Stimulated activated CD4-positive, alpha-beta T cell treated with anti-CD3 and anti-CD28 coated beads, TNF-alpha, amount 100 ng/mL, for 4 hours (primary cell): ENCODE results near the gene GLO1.
"Not testable (repeated sequence)": the region's sequence is repeated elsewhere in the genome, so short reads cannot be mapped to it uniquely, and the experiment has no call there.

Experiments
- DNase-seq, 3 experiments: peaks; one replicate each; pipeline ENCODE4 v3.0.0-alpha.2; 2020; ENCODE audit warnings: low read depth in 3 of 3

The GLO1 gene

GRCh38 chr6:38705924-38706323 is 3.0 kb upstream of the GLO1 start:
- DNase-seq, result no peak

- DNase-seq, result no peak
Observed at GRCh38 chr6:38703949-38704590, 1.1 kb upstream of the GLO1 start.

- DNase-seq, result no peak
Observed at GRCh38 chr6:38701551-38701950, 1.4 kb downstream of the GLO1 start.

GRCh38 chr6:38699702-38700101 is 3.2 kb downstream of the GLO1 start:
- not testable (repeated sequence) for DNase-seq

GRCh38 chr6:38697846-38698245 is 5.1 kb downstream of the GLO1 start:
- no peak for DNase-seq

GRCh38 chr6:38696345-38696744 is 6.6 kb downstream of the GLO1 start:
- DNase-seq, result no peak

- DNase-seq, result no peak
Observed at GRCh38 chr6:38695933-38696332, 7.0 kb downstream of the GLO1 start.

GRCh38 chr6:38695227-38695900 is 7.6 kb downstream of the GLO1 start:
- DNase-seq, result no peak

- no peak for DNase-seq
Observed at GRCh38 chr6:38688579-38689087, 14.3 kb downstream of the GLO1 start.

GRCh38 chr6:38687549-38687948 is 15.4 kb downstream of the GLO1 start:
- DNase-seq, result no peak

- no peak for DNase-seq
Observed at GRCh38 chr6:38687043-38687353, 15.9 kb downstream of the GLO1 start.

- DNase-seq, result no peak
Observed at GRCh38 chr6:38686270-38687042, 16.5 kb downstream of the GLO1 start.

- DNase-seq, result no peak
Observed at GRCh38 chr6:38684904-38685303, 18.0 kb downstream of the GLO1 start.

- no peak for DNase-seq
Observed at GRCh38 chr6:38684237-38684636, 18.7 kb downstream of the GLO1 start.

- DNase-seq, result no peak
Observed at GRCh38 chr6:38681850-38682249, 21.1 kb downstream of the GLO1 start.

GRCh38 chr6:38679668-38680067 is 23.3 kb downstream of the GLO1 start:
- no peak for DNase-seq

GRCh38 chr6:38678178-38678760 is 24.7 kb downstream of the GLO1 start:
- DNase-seq, result no peak

GRCh38 chr6:38676974-38677544 is 25.9 kb downstream of the GLO1 start:
- DNase-seq, result no peak

- no peak for DNase-seq
Observed at GRCh38 chr6:38676236-38676973, 26.5 kb downstream of the GLO1 start.

- no peak for DNase-seq
Observed at GRCh38 chr6:38673397-38674165, 29.4 kb downstream of the GLO1 start.
